ENCODE measurements around the gene TUBGCP6. TPM values are rescaled to one million over a fixed set of nuclear protein-coding genes. Genes with fewer than 3 reads are reported as not detected.

TUBGCP6 gene
- total RNA-seq, 1 experiment from 2014 or later = 15.0 TPM

DNA sequence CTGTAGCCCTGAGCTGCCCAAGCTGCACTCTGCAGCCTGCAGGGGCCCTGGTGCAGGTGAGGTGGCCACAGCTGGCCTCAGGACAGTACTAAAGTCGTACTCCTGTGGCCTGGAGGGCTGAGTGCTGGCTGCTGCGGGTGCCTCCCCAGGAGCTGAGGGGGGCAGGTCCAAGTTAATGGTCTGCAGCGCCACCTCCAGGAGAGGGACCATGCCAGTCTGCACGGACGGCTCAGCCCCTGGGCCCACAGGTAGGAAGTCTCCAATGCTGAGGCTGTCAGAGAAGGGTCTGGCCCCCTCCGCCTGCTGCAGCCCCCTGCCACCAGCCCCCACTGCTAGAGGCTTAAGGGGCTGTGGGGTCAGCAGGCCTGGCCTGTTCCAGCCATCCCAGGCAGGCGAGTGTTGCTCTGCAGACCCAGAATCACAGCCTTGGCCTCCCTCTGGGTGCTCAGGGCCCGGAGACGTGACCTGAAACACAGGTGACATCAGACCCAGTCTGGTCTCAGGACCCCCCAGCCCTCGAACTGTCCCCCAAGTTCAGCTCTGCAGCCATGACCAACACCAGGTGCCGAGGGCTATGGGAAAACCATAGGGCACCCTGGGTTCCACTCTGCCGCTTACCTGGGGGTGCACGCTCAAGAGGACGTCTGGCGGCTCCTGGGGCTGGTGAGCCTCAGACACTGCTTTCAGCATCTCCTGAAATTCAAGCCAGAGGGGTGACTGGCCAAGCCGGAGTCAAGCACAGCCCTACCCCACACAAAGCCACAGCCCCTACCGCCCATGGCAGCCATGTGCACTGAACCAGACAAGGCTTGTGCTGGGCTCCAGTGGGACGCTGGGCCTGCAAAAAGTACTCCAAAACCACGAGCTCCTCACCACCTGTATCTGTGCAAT, 23.2 kb downstream of the TUBGCP6 start:
- in situ Hi-C loops (cut with HindIII; ENCODE audit: low pct_unique_long_range_greater_than_20kb, low sequenced_read_pairs) = no loop called here
- DNase-seq (ENCODE audit: low read depth, low spot score) = no peak

DNA sequence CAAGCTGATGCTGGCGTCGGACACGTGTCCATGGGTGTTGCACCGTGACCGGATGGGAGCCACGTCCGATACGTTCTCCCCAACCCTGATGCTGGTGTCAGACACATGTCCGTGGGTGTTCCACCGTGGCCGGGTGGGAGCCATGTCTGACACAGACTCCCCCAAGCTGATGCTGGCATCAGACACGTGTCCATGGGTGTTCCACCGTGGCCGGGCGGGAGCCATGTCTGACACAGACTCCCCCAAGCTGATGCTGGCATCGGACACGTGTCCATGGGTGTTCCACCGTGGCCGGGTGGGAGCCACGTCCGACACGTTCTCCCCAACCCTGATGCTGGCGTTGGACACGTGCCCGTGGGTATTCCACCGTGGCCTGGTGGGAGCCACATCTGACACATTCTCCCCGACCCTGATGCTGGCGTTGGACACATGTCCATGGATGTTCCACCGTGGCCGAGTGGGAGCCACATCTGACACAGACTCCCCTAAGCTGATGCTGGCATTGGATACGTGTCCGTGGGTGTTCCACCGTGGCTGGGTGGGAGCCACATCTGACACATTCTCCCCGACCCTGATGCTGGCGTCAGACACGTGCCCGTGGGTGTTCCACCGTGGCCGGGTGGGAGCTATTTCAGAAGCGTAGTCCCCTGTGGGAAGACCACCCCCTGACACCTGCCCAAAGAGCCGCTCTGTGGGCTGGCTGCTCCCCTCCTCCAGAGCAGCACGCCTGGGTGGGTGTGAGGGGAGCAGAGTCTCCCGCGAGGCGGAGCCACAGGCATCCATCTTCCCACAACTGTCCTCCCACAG, 24.0 kb downstream of the TUBGCP6 start:
- in situ Hi-C loops (cut with HindIII; ENCODE audit: low pct_unique_long_range_greater_than_20kb, low sequenced_read_pairs) = no loop called here
- no peak for DNase-seq (ENCODE audit: low read depth, low spot score)

DNA sequence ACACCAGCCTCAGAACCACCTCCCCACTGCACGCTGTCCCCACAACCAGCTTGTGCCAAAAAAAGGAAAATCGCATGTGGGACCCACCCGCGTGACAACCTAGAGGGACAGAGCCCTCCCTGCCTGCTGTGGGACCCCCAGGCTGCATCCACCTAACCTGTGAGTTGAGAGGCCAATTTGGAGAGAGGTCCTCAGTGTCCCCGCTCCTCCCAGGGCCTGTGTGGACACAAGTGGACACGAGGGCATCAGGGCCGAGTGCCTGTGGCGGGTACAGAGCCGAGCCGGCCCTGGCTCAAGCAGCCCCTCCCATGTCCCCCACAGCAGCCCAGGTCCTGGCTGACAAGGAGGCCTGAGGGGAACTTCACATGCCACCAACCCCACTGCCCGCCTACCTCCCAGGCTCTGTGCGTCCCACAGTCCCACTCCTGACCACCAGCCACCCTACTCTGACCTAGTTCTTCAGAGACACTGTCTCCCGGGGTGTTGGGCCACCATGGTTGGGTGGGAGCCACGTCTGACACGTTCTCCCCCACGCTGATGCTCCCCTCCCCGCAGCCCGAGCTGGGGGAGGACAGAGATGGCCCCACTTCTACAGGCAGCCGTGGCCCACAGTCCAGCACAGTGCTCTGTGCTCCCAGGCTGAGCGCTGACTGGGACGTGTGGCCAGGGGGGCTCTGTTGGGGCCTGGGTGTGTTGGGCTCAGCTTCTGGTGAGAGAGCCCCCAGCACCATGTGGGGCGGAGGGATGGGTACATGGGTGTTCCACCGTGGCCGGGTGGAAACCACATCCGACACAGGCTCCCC, 24.8 kb downstream of the TUBGCP6 start:
- DNase-seq (ENCODE audit: low read depth, low spot score) = no peak

DNA sequence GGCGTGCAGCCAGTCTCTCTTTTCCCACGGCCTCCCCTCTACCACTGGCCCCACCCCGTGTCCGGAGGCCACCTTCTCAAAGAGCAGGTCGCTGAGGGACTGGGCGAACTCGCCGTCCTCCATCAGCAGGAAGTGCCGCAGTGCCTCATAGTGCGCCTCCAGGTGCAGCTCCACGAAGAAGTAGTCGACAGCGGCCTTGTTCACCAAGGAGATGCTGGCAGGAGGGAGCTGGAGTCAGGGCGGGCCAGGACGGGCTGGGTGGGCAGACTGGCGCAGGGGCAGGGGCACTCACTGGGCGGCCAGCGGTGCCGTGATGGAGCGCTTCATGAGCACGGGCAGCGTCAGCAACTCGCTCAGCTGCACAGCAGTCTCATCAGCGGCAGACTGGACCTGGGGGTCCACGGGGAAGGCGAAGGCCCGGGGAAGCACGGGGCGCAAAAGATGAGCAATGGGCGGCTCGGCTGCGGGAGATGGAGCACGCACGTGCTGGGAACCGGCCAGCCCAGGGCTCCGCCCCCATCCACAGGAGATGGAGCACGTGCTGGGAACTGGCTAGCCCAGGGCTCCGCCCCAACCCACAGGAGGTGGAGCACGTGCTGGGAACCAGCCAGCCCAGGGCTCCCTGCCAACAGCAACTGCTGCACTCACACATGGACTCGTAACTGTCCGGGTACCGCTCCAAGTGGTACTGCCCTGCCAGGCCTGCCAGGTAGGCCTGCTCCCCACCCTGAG, 25.7 kb downstream of the TUBGCP6 start:
- DNase-seq (ENCODE audit: low read depth, low spot score) = no peak
- in situ Hi-C loops (cut with HindIII; ENCODE audit: low pct_unique_long_range_greater_than_20kb, low sequenced_read_pairs) = no loop called here

More for the DNA sequence above, 24.8 kb downstream of the TUBGCP6 start:
- in situ Hi-C loops (cut with HindIII; ENCODE audit: low pct_unique_long_range_greater_than_20kb, low sequenced_read_pairs) = no loop called here

DNA sequence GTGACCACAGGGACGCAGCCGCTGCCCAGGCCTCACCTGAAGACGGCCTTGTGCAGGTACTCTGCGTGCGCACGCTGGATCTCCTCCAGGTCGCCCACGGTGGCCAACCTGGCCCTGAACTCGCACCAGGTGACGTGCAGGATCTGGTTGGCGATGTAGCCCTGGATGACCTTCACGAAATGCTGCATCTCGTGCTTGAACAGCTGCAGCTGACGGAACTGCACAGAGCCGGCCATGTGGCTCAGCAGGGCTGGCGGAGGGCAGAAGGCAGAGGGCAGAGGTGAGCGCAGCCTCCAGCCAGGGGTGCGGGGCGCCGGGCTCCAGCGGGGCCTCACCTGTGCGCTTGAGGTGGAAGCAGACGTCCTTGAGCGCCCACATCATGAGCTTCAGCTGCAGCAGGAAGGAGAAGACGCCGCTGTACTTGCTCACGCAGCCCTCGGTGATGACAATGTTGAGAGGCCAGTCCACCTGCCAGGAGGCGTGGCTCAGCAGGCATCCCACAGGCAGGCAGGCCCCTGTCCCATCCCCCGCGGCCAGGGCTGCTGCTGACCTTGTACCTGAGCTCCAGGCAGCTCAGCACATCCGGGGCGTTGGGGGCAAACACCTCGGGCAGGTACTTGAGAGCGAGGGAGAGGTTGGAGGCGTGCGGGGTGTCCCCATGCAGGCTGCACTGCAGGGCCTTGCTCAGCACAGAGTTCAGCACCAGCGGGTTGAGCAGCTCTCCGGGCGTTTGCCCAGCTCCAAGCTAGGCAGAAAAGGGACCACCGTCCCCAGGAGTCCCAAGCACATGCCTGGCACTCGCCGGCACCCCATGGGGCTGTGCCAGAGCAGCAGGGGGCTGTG, 26.4 kb downstream of the TUBGCP6 start:
- DNase-seq (ENCODE audit: low read depth, low spot score) = no peak
- in situ Hi-C loops (cut with HindIII; ENCODE audit: low pct_unique_long_range_greater_than_20kb, low sequenced_read_pairs) = no loop called here

DNA sequence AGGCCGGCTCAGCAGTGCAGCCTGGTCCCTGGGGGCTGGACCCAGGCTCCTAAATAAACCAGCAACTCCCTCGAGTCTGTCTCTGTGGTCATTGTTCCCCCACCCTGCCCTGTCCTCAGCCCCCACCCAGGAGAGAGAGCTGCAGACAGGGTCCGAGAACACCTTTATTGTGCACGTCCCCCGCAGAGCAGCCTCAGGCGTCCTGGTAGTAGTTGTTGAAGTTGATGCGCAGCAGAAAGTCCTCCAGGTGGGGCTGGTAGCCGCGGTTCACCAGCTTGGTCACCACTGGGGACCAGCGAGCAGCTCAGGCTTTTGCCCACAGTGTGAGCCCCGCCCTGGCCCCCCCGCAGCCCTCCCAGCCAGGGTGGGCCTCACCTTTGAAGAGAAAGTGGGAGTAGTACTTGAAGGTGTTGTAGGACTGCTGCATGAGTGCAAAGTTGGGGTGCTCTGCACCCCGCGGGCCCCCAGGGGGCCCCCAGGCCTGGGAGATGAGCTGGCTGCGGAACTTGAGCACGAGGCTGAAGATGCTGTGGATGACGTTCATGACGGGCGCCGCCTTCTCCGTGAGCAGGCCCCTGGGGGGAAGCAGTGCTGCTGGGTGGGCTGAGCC, 27.2 kb downstream of the TUBGCP6 start:
- in situ Hi-C loops (cut with HindIII; ENCODE audit: low pct_unique_long_range_greater_than_20kb, low sequenced_read_pairs) = no loop called here

DNA sequence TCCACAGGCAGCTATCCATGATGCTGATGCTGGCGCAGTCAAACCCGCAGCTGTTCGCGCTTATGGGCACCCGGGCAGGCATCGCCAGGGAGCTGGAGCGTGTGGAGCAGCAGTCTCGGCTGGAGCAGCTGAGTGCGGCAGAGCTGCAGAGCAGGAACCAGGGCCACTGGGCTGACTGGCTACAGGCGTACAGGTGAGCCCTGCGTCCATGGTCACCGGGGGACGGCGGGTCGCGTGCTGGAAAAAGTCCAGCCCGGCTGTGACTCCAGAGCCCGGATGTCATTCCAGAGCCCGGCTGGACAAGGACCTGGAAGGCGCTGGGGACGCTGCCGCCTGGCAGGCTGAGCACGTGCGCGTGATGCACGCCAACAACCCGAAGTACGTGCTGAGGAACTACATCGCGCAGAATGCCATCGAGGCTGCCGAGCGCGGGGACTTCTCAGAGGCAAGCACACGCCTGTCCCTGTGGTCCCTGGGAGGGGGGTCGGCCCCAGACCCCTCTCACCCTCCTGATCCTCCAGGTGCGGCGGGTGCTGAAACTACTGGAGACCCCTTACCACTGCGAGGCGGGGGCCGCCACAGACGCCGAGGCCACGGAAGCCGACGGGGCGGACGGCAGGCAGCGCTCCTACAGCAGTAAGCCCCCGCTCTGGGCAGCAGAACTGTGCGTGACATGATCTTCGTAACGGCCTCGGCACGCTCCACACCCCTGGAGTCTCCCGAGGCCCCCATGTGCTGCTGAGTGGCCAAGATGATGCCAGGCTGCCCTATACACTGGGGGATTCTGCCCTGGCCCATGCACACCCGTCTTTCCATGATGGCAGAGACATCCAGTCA, 27.9 kb downstream of the TUBGCP6 start:
- DNase-seq (ENCODE audit: low read depth, low spot score) = no peak
- in situ Hi-C loops (cut with HindIII; ENCODE audit: low pct_unique_long_range_greater_than_20kb, low sequenced_read_pairs) = no loop called here

More for the DNA sequence above, 27.2 kb downstream of the TUBGCP6 start:
- DNase-seq (ENCODE audit: low read depth, low spot score) = no peak

DNA sequence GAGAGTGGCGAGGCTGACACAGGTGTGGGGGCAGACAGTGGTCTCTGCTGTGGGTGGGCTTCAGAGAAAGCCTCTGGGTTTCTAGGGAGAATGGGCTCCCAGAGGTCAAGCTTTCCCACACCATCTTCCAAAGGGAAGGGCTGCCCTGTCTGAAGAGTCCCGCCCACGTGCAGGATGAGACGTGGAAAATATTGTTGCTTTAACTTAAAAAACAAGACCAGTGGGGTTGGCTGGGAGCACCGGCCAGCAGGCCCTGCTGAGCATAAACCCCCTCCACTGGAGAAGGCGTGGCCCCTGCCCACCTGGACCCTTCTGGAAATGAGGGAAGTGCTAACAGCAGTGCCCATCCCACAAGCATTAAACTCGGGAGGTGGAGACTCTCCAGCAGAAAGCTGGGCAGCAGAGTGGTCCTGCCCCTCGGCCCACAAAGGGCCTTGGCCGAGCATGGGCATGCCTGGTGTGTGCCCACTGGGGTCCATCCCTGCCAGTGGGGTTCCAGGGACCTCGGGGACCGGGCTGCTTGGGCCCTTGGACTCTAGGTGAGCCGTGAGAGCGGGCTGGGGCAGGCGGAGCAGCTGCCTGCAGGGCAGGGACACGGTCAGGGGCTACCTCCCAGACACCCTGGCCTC, 28.7 kb downstream of the TUBGCP6 start:
- in situ Hi-C loops (cut with HindIII; ENCODE audit: low pct_unique_long_range_greater_than_20kb, low sequenced_read_pairs) = no loop called here
- DNase-seq (ENCODE audit: low read depth, low spot score) = no peak

DNA sequence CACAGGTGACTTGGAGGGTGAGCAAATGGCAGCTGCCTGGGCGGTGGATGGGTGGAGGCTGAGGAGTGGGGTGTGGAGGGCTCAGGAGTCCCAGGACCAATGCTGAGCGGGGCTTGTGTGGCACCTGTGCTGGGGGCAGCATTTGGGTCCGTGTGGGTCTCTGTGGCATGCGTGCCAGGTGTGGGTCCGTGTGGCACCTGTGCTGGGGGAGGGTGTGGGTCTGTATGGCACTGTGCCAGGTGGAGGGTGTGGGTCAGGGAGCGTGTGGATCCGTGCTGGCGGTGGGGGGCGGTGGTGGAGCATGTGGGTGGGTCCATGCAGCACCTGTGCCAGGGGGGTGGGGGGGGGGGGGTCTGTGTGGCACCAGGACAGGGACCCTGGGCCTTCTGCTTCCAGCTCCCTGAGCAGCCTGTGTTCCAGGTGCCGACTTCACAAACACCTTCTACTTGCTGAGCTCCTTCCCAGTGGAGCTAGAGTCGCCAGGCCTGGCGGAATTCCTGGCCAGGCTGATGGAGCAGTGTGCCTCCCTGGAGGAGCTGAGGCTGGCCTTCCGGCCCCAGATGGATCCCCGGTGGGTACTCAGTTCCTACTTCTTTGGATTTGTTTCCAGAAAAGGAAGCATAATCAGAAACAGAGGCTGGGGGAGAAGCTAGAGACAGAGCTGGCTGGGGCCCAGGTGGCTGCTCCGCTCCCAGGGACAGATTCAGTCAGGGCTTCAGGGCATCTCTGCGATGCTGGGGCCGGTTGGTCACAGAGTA, 29.3 kb downstream of the TUBGCP6 start:
- DNase-seq (ENCODE audit: low read depth, low spot score) = no peak
- in situ Hi-C loops (cut with HindIII; ENCODE audit: low pct_unique_long_range_greater_than_20kb, low sequenced_read_pairs) = no loop called here

DNA sequence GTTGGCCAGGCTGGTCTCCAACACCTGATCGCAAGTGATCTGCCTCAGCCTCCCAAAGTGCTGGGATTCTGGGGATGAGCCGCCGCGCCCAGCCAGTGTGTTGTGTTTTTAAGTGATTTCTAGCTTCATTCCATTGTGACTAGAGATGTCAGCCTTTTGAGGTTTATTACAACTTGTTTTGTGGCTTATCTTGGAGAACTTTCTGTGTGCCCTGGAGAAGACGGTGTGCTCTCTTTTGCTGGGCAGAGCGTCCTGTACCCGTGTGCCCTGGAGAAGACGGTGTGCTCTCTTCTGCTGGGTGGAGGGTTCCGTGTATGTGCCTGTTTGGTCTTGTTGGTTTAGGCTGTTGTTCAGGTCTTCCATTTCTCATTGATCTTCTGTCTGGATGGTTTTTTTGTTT, 31.6 kb downstream of the TUBGCP6 start:
- DNase-seq (ENCODE audit: low read depth, low spot score) = no peak
- in situ Hi-C loops (cut with HindIII; ENCODE audit: low pct_unique_long_range_greater_than_20kb, low sequenced_read_pairs) = no loop called here

DNA sequence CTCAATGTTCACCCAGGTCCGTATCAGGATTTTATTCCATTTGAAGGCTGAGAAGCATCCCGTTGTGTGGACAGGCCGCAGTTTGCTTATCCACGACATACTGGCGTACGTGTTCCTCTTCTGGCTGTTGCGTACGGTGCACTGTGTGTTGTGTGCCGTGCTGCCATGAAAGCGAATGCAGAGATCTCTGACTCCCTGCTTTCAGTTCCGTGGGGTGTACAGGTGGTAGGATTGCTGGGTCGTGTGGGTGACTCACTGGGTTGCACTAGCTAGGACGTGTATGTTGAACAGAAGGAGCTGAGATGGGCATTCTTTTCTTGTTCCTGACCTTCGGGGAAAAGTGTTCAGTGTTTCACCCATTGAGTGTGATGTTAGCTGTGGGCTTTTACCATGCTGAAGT, 33.7 kb downstream of the TUBGCP6 start:
- DNase-seq (ENCODE audit: low read depth, low spot score) = no peak
- in situ Hi-C loops (cut with HindIII; ENCODE audit: low pct_unique_long_range_greater_than_20kb, low sequenced_read_pairs) = no loop called here

DNA sequence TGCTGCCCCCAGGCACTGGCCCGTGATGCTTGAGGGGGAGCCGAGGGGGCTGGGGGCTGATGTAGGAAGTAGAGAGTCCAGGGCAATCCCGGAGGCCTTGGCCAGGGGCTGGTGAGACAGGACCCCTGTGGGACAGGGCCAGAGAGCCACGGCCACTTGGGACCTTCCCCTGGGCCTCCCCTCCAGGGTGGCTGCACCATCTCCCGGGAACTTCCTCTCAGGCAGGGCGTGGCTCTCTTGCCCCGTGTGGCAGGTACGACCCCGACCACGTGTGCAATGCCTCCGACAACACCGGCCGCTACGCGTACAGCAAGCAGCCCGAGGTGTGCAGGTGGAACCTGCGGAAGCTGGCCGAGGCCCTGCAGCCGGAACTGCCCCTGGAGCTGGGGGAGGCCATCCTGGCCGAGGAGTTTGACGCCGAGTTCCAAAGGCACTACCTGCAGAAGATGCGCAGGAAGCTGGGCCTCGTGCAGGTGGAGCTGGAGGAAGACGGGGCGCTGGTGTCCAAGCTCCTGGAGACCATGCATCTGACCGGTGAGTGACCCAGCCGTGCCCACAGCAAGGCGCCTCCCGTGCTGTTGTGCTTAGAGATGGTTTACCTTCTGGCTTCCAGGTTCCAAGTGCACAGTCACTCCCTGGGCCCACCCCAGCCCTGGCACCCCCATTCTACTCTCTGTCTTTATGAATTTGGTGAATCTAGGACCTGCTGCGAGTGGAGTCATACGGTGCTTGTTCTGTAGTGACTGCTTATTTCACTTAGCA, 34.3 kb downstream of the TUBGCP6 start:
- DNase-seq (ENCODE audit: low read depth, low spot score) = no peak
- in situ Hi-C loops (cut with HindIII; ENCODE audit: low pct_unique_long_range_greater_than_20kb, low sequenced_read_pairs) = no loop called here

DNA sequence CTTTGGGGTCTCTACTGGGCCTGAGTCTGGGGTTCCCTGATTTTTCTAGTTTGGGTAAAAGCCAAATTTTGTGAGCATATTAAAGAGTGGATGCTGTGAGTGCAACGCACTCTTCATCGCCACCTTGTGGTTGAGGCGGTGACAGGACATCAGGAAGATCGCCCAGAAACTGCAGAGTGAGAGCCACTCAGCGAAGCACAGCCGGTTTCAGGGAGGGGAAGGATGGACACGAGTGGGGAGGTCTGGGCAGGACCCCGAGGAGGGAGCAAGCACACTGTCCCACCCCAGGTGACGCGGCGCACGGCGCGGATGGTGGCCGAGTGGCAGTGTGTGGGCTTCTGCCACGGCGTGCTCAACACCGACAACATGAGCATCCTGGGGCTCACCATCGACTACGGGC, 34.9 kb downstream of the TUBGCP6 start:
- in situ Hi-C loops (cut with HindIII; ENCODE audit: low pct_unique_long_range_greater_than_20kb, low sequenced_read_pairs) = no loop called here
- DNase-seq (ENCODE audit: low read depth, low spot score) = peak; percentile 79

Measured in SK-MEL-5 (cell line).